SK-MEL-5 (cell line): Measurements from ENCODE around the gene DHX35. TPM values are rescaled to one million over a fixed set of nuclear protein-coding genes. Genes with fewer than 3 reads are reported as not detected.
"Not testable (repeated sequence)": the region's sequence is repeated elsewhere in the genome, so short reads cannot be mapped to it uniquely, and the experiment has no call there.

Source experiments
- DNase-seq: peaks from one replicate; pipeline ENCODE4 v3.0.0-alpha.2; 2016; ENCODE audit warnings: low read depth, low spot score
- in situ Hi-C: cut with HindIII; loops from 2 replicates; pipeline ENCODE4 v1.10.0; 2016; ENCODE audit warnings: low sequenced_read_pairs, high pct_unique_total_duplicates, low pct_unique_long_range_greater_than_20kb
- total RNA-seq: library from RNA; depleted of rRNA; stranded (reverse); fragments of >200 nt; shearing (Covaris generic); gene quantifications from 2 replicates; pipeline ENCODE4 v1.2.3, GENCODE V29; 2014

The DHX35 gene
- total RNA-seq, 1 experiment from 2014 or later, result 21.3 TPM

DNA sequence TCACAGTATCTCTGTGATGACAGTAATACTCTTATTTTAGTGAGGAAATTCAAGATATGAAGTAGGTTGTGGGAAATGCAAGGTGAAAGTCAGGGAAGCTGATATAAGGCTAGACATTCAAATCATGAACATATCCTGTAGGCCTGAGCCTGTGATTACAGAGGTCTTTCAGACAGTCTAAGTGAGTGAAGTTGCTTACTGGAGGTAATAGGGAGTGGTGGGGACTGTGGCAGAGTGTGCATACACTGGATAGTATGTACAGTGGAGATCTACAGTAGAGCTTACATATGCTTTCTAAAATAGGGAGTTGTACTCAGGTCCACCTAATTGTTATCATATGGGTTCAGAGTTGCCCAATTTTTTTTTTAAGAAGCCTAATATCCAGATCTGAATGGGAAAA lies 3.1 kb downstream of the DHX35 start:
- in situ Hi-C loops, result no loop called here
- DNase-seq, result no peak

DNA sequence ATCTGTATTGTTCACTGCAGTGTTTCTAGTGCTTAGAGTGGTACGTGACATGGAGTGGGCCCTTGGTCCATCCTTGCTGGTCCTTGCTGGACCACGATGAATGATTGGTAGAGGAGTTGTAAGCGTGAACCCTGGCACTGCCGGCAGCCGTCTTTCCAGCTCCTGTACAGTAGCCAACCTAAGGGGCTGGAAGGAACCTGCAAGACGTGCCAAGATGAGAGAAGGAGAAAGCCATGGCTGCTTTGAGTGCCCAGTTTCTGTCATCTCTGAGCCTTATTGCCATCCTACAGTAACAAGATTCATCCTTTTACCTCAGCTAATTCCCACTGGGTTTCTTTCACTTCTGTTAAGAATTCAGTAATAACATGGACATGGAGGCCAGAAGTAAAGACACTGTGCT lies 5.9 kb downstream of the DHX35 start:
- in situ Hi-C loops, result no loop called here
- no peak for DNase-seq

DNA sequence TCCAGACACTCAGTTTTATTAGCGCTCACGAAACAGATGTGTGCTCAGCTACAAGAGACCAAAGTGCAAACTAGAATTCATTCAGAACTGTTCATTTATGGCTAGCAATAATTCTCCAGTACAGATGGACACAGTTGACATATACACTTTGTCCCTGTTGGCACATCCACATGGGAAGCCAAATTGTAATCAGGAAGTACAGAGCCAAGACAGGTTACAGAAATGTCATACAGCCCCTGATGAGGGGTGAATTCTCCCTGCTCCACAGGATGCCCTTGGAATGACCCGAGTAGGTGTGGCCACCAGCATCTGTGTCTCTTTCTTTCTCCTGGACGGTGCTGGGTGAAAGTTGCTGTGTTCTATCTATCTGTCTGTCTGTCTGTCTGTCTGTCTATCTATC lies 7.6 kb downstream of the DHX35 start:
- in situ Hi-C loops, result no loop called here
- DNase-seq, result no peak

DNA sequence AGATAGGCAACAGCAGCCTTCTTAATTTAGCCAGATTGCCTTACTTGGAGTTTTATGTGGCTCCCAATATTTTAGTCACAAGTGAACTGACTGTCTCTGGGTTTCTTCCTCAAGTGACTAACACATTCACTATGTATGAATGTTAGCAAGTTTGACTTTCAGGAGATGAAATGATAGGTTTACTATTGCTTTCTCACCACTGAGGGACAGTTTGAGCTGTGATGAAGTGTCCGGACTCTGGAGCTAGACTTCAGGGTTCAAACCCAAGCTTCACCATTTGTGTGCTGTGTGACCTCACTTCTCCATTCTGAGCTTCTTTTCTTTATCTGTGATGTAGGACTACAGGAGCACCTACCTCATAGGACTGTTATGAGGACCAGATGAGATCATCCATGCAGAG lies 8.2 kb downstream of the DHX35 start:
- DNase-seq, result no peak
- in situ Hi-C loops, result no loop called here

DNA sequence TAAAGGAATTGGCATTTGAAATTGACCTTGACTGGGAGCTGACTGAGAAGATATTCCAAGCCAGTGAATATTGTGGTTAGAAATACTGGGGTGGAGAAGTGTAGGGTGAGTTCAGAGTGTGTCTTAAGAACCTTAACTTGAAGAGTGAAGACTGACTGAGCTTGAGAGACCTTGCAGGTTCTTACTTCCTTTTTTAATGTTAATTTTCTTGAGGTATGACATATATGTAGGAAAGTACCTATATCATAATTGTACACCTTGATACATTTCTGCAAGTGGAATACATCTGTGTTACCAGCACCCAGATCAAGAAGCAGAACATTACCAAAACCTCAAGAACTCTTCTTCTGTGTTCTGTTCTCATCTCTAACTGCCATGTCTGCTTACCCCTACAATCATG lies 11.0 kb downstream of the DHX35 start:
- no peak for DNase-seq
- in situ Hi-C loops, result no loop called here

DNA sequence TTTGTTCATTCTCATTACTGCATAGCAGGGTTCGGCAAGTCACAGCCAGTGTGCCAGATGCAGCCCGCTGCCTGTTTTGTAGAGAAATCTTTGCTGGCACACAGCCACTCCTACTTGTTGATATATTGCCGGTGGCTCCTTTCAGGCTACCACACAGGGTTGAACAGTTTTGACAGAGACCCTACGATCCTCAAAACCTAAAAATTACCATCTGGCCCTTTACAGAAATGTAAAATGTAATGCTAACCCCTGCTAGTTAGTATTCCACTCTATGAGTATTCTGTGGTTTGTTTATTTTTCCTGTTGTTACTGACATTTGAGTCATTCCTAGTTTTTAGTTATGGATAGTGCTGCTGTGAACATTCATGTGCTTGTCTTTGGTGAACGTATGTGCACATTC lies 11.5 kb downstream of the DHX35 start:
- no peak for DNase-seq
- in situ Hi-C loops, result no loop called here

DNA sequence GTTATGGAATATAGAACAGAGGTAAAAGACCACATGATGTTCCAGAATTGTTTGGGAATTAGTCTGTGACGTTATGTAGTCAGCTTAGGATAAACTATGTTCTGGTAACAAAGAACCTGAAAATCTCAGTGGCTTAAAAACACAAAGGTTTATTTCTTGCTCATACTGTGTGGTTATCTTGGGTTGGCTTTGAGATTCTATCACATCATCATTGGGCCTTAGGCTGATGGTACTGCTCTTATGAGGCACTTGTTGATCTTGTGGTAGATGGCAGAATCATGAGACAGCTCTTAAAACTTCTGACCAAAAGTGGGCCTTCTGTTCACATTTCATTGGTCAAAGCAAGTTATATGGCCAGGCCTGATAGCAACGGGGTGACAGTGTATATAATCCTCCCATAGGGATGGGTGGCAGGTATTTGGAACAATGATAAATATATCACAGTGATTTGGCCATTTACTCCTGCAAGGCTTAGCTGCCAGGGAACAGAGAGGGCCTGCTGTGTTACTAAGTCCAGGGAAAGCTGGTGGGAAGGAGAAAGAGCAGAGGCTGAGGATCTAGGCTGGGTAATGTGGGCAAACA lies 13.5 kb downstream of the DHX35 start:
- peak; percentile 71 for DNase-seq
- in situ Hi-C loops, result no loop called here

DNA sequence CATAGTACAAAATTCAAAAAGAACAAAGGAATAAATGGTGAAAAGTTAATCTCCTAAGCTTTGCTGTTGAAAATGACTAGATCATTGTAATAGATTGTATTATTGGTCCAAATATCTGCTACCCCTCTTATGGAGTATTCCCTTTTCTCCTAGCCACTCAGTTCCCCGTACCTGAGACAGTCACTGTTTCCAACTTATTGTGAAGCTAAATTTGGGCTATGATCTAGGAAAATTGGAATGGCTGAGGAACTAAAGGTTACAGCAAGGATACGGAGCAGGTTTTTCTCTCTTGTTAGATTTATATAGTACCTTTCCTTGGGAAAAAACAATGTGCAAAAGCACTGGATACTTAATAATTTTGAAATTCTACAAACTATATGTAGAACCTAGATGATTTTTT lies 17.3 kb downstream of the DHX35 start:
- DNase-seq, result no peak
- in situ Hi-C loops, result no loop called here

DNA sequence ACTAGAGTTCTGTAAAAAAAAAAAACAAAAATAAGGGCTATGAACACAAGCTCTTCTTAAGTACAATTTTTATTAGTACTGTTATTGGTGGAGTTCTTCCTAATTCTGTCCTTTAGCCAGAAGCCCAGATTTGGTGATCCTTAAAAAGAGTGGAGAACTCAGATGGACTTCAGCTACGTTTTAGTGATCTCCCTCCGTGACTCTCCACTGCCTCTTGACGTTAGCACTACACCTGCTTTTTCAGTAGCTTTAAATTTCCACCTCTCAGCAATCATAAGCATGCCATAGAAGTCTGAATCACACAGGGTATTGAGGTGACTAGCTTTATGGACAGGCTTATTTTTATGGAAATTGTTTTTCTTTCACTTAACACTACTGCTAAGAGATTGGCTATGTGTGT lies 17.7 kb downstream of the DHX35 start:
- in situ Hi-C loops, result no loop called here
- no peak for DNase-seq

DNA sequence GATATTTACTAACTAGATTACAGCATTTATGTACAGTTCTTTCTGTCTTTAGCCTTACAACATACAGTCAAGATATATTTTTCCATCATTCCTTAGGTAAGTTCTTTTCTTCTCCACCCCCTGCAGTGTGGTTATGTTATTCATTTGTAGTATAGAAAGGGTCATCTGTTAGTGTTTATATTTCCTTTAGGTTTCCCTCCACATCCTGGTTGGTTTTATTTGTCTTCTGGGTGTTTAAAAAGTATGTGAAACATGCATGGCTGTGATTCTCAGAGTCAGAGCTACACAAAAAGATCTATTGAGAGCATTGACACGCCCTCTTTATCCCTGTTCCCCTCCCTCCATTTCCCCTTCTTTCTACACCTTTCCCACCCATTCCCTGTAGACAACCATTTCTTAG lies 20.1 kb downstream of the DHX35 start:
- in situ Hi-C loops, result no loop called here

DNA sequence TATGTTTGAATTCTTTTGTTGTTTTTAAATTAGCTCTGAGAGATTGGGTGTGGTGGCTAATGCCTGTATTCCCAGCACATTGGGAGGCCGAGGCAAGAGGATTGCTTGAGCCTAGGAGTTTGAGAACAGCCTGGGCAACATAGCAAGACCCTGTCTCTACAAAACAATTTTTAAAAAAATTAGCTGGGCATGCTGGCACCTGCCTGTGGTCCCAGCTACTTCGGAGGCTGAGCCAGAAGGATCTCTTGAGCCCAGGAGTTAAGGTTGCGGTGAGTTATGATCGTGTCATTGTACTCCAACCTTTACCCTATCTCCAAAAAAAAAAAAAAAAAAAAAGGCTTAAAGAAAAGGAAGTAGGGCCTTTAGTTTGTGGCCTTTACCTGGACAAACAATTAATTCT lies 22.9 kb downstream of the DHX35 start:
- DNase-seq, result no peak
- in situ Hi-C loops, result no loop called here

More for the DNA sequence above, 20.1 kb downstream of the DHX35 start:
- peak; percentile 85 for DNase-seq

DNA sequence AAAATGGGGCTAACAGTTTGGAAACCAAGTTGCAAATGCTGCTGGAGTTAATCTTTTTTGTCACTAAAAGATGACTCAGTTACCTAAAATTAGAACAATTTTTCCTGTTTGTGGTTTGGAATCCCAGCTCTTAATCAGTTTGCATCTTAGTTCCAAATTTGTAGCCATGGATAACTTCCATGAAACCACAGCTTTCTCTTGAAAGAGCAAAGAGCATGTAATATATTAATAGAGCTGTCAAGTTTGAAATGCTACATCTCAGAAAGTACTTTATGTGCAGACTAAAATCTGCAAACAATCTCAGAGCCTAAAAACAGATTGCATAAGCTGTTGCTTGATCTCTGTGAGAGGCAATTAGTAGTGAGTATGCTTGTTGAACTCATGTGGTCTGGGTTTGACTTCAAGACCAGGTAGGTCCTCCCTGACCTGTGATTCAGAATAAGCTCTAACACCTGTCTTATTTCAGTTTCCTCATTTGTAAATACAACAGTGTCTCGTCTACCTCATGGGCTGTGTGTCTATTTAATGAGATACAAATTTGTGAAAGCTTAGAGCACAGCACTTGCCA lies 23.5 kb downstream of the DHX35 start:
- in situ Hi-C loops, result no loop called here
- no peak for DNase-seq

DNA sequence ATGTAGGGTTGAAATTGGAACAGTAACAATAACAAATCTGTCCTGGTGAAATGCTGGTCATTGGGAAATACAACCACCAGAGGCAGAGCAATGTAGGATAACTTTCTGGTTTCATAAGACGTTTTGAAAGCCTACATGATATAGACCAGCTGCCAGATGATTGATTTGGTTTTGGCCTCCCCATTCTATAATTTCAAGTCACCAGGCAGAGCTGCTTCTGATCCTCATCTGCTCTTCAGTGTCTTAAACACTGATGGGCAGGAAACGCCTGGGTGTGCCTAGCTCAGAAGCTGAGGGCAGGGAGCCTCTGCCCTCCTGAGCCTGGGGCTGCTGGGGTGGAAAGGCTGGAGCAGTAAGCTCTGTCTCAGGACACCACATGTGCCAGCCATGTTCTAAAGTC lies 24.5 kb downstream of the DHX35 start:
- in situ Hi-C loops, result no loop called here

DNA sequence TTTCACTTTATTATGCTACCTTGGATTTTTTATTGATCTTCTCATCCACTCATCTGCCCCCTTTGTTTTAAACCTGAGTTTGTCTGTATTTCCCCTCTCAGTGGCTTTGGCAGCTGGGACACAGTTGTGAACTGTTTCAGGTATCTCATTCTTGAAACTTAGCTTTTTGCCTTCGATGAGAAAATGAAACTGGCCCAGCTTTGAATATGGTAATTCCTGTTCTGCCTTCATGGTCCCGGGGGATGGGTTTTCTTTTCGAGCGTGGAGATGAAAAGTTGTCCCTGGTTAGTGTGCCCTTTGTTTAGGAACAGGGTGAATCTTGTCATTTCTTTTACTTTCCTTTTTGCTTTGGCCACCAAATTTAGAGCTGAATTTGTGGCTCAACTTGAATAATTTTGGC lies 25.6 kb downstream of the DHX35 start:
- DNase-seq, result no peak
- in situ Hi-C loops, result no loop called here

More for the DNA sequence above, 24.5 kb downstream of the DHX35 start:
- no peak for DNase-seq

DNA sequence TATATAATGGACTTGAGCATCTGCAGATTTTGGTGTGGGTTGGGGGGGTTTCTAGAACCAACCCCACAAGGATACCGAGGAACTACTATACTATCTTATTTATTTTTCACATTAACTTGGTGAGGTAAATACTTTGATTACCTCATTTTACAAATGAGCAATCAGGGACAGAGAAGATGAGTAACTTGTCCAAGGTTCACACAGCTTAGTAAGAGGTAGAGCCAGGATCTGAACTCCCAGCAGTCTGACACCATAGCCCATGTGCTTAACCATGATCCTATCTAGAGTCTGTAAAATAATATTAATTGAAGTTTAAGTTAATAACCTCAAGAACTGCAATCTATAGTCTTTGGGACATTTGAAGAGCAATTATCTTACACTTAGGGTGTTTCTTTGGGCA lies 28.6 kb downstream of the DHX35 start:
- in situ Hi-C loops, result no loop called here
- no peak for DNase-seq

DNA sequence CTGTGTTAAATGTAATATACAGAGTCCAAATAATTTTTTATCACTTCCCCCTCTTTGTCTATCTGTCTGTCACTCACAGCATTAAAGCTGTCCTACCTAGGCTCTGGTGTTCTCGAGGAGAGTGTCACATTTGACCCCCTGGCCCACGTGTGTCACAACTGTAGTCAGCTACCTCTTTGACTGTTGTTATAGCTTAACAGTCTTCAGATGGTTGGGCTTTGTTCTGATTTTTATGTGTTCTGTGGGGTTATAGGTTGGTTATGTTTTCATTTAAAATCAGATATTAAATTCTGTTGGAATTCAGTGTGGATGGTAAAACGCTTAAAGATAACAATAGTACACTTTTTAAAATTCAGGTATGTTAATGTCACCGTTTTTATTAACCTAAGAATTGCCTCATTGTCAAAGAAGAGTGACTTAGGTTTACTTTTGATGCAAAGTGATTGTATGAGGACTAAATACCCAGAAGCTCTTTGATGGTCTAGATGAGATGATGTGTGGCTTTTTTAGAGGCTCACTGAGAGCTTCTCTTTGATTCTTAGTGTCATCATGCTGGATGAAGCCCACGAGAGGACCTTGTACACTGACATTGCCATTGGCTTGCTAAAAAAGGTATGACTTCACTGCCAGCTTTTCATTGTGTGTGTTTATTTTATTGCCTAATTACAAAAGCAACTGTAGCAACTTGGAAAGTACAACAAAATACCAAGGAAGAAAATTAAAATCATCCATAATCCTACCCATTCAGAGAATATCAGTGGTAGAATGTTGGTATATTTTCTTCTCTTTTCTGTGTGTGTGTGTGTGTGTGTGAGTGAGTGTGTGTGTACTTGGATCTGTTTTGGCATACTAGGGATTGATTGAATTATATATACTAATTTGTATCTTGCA lies 29.9 kb downstream of the DHX35 start:
- in situ Hi-C loops, result no loop called here
- DNase-seq, result no peak

DNA sequence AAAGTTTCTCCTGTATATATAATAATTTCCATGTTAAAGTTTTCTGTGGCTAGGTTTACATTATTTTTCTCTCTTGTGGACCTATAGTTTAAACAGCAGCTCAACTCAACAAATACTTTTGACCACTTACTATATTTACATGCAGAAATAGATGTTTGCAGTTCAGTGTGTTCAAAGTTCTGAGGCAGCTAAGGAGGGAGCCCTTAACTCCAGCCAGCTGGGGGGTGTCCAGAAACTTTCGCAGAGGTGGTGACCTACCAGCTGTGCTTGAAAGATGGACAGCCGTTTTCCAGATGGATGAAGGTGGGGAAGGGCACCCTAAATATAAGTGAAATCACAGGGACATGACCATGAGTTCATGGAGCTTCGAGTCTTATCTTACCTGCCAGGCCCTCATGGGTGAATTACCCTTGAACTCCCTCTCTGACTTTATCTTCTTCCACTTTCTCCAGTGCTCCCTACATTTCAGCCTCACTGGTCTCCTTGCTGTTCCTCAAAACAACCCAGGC lies 33.4 kb downstream of the DHX35 start:
- DNase-seq, result no peak
- in situ Hi-C loops, result no loop called here

DNA sequence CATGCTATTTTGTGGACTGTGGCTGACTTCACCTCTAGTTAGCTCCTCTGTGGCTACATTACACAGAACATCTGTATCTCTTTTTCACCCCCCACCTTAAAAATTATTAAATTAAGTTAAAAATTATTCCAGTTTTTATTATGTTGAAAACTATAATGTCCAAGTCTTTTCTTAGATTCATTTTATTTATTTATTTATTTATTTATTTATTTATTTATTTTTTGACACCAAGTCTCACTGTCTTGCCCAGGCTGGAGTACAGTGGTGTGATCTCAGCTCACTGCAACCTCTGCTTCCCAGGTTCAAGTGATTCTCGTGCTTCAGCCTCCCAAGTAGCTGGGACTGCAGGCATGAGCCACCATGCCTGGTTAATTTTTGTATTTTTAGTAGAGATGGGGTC lies 34.7 kb downstream of the DHX35 start:
- in situ Hi-C loops, DNase-seq: not testable (repeated sequence)

DNA sequence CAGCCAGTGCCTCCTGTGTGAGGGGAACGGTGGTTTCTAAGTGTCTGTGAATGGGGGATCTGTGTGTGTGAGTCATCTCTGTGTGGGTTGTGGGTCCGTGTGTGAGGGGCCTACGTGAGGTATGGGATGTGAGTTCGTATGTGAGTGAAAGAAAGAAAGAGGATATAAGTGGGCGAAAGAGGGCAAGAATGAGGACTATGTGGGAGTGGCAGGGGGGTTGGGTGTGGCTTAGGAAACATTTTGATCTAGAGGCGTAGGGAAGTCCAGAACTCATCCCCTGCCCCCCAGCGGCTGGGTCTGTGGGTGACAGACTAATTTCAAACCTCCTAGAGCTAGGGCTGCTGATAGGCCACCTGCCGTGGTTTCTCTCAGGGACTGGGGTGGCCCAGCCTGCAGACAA lies 35.5 kb downstream of the DHX35 start:
- no peak for DNase-seq
- in situ Hi-C loops, result no loop called here
